GM12892 (cell line): ENCODE results near the gene SF3B1.
"Not testable (repeated sequence)": the region's sequence is repeated elsewhere in the genome, so short reads cannot be mapped to it uniquely, and the experiment has no call there.

Source experiments
- DNase-seq: peaks from one replicate; pipeline ENCODE4 v3.0.0; 2011; ENCODE audit not compliant: insufficient read length
- FAIRE-seq: peaks from 2 replicates; lab custom pipeline; 2011; peaks lifted over from hg19 to GRCh38; lab: Jason Lieb, UNC
- POLR2A ChIP-seq: IDR thresholded peaks from 2 replicates; pipeline ENCODE4 v1.6.1; 2011; ENCODE audit warnings: low read depth, low read length, control low read depth
- POLR2AphosphoS5 ChIP-seq: IDR thresholded peaks from 2 replicates; pipeline ENCODE4 v1.6.1; 2011; ENCODE audit warnings: low read depth, low read length, control low read depth
- TAF1 ChIP-seq: IDR thresholded peaks from 2 replicates; pipeline ENCODE4 v1.6.1; 2011; ENCODE audit warnings: low read depth, mild to moderate bottlenecking, control low read depth, low read length, borderline replicate concordance

SF3B1 gene

GRCh38 chr2:197348721-197349360, 86.0 kb downstream of the SF3B1 start:
- FAIRE-seq (no peak), DNase-seq (no peak)
- TF ChIP-seq TAF1 (no peak), POLR2AphosphoS5 (no peak), POLR2A (no peak)

DNA sequence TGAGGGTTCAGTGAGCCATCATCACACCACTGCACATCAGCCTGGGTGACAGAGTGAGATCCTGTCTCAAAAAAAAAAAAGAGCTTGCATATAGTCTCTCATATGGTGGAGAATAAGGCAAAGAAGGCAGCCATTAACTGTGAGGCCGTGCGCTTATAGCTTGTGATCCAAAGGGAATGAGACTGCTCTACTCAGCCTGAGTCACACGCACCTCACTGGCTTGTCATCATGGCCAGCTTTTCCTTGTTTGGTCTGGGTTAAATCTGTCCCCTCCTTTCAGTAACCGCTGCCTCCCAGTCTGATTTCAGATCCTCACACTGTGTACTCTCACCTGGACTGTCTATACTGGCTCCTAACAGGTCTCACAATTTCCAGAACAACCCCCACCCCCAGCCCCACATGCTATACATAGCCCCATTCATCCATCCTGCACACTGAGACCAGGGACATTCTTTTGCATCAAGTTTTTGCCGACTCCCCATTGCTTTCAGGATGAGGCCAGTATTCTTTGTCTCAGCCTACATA, 88.9 kb downstream of the SF3B1 start:
- DNase-seq, result no peak
- TF ChIP-seq POLR2A (no peak), TAF1 (no peak), POLR2AphosphoS5 (no peak)
- no peak for FAIRE-seq

DNA sequence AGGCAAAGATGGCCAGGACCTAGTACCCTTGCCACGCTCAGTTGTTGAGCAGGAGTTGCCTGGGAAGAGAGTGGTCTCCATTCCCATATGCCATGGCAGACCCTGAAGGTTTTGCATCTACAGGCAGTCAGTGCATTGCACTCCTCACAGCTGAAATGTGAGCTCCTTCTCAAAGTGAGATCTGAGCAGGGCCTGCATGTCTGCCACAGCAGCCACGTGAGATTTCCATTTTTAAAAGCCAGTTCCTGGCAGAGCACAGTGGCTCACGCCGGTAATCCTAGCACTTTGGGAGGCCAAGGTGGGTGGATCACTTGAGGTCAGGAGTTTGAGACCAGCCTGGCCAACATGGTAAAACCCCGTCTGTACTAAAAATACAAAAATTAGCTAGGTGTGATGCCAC, 90.9 kb downstream of the SF3B1 start:
- FAIRE-seq, DNase-seq: not testable (repeated sequence)

DNA sequence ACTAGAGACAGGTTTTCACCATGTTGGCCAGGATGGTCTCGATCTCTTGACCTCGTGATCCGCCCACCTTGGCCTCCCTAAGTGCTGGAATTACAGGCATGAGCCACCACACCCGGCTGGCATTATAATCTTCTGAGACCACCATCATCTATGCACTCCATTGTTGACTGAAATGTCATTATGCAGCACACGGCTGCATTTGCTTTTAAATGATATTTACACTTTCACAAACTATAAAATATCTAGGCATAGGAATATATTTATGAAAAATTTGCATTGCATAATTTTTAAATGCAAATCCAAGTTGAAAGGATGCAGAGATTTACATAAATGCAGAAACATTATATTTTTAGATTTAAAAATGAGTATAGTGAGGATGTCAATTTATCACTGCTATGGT, 94.2 kb downstream of the SF3B1 start:
- FAIRE-seq (no peak), DNase-seq (no peak)
- TF ChIP-seq POLR2AphosphoS5 (no peak), POLR2A (no peak), TAF1 (no peak)
